B cell (primary cell): ENCODE results near the gene HJURP. TPM values are rescaled to one million over a fixed set of nuclear protein-coding genes. Genes with fewer than 3 reads are reported as not detected.

Experiments used
- ATAC-seq: fragments of 200-7000 bp; cut with Tn5 transposase; one replicate; pipeline ENCODE4 v1.10.0; 2021; ENCODE audit warnings: low read depth, mild to moderate bottlenecking, moderate number of reproducible peaks, moderate library complexity
- CTCF ChIA-PET: fragments of 350-600 bp; sonication (Branson Sonifier 250); formaldehyde crosslinking; loops from one replicate; lab custom pipeline; 2021; ENCODE audit warnings: antibody characterized with exemption, inconsistent platforms; lab: Charles Lee
- POLR2A ChIA-PET: fragments of 350-600 bp; sonication (Branson Sonifier 250); formaldehyde crosslinking; loops from one replicate; lab custom pipeline; 2021; ENCODE audit warnings: antibody characterized with exemption; lab: Charles Lee
- DNase-seq: peaks from one replicate; pipeline ENCODE4 v3.0.0; 2013
- H2AFZ ChIP-seq: 2 replicates; pipeline ENCODE4 v1.6.1; 2012; ENCODE audit warnings: mild to moderate bottlenecking, low read depth, low read length; ENCODE audit not compliant: insufficient read depth, poor library complexity, severe bottlenecking
- H3K27ac ChIP-seq, 2 donors: 1 replicate in 1 of 2; 2 replicates in 1 of 2; pipeline ENCODE4 v1.5.1; 2012 to 2013; ENCODE audit warnings: low read length in 2 of 2, mild to moderate bottlenecking in 2 of 2, moderate library complexity in 1 of 2
- H3K27me3 ChIP-seq, 4 experiments: fragments of 200-600 bp in 1 of 4; sonication (generic) in 1 of 4; replicated peaks in 1 of 4; 1 replicate in 2 of 4; 2 replicates in 2 of 4; pipeline versions ENCODE4 v1.6.1 to v1.7.0; 2013 to 2016; ENCODE audit warnings: low read length in 3 of 4, mild to moderate bottlenecking in 2 of 4, mixed read lengths in 1 of 4, moderate library complexity in 1 of 4; ENCODE audit not compliant: insufficient read depth in 4 of 4, control insufficient read depth in 3 of 4; ENCODE audit errors: control extremely low read depth in 1 of 4
- H3K36me3 ChIP-seq, 2 experiments: replicated peaks in 1 of 2; 1 replicate in 1 of 2; 2 replicates in 1 of 2; pipeline versions ENCODE4 v1.6.1 to v1.7.1; 2013; ENCODE audit warnings: low read length in 1 of 2; ENCODE audit not compliant: insufficient read depth in 2 of 2, control insufficient read depth in 1 of 2; ENCODE audit errors: control extremely low read depth in 1 of 2, extremely low read depth in 1 of 2
- H3K4me1 ChIP-seq, 2 donors: fragments of 200-600 bp in 1 of 2; sonication (generic) in 1 of 2; 1 replicate in 1 of 2; 2 replicates in 1 of 2; pipeline versions ENCODE4 v1.5.1 to v1.6.1; 2013 to 2017; ENCODE audit warnings: low read length in 2 of 2; ENCODE audit not compliant: control insufficient read depth in 2 of 2, insufficient read depth in 2 of 2
- H3K4me2 ChIP-seq: replicated peaks from 2 replicates; pipeline ENCODE3; 2012; ENCODE audit warnings: mild to moderate bottlenecking, low read depth, low read length; ENCODE audit not compliant: poor library complexity, severe bottlenecking
- H3K4me3 ChIP-seq, 5 experiments: fragments of 200-600 bp in 1 of 5; sonication (generic) in 1 of 5; 1 replicate in 3 of 5; 2 replicates in 2 of 5; pipeline versions ENCODE4 v1.5.1 to v1.7.0; 2011 to 2016; ENCODE audit warnings: low read length in 4 of 5, mild to moderate bottlenecking in 4 of 5, low read depth in 2 of 5, control low read depth in 1 of 5, moderate library complexity in 1 of 5; ENCODE audit not compliant: insufficient read depth in 1 of 5; ENCODE audit errors: control extremely low read depth in 1 of 5, extremely low read depth in 1 of 5
- H3K79me2 ChIP-seq: fragments of 200-600 bp; sonication (generic); one replicate; pipeline ENCODE4 v1.6.0; 2016; ENCODE audit warnings: low read length; ENCODE audit not compliant: control insufficient read depth, insufficient read depth
- H3K9ac ChIP-seq: fragments of 200-600 bp; sonication (generic); 2 replicates; pipeline ENCODE4 v1.6.1; 2017; ENCODE audit warnings: mild to moderate bottlenecking, low read length, moderate library complexity
- H3K9me3 ChIP-seq, 3 donors: one replicate each; pipeline versions ENCODE4 v1.6.1 to v1.7.1; 2013; ENCODE audit warnings: low read length in 2 of 3; ENCODE audit not compliant: control insufficient read depth in 2 of 3, insufficient read depth in 1 of 3; ENCODE audit errors: control extremely low read depth in 1 of 3
- H4K20me1 ChIP-seq: 2 replicates; pipeline ENCODE4 v1.6.0; 2012; ENCODE audit warnings: mild to moderate bottlenecking, low read length; ENCODE audit not compliant: insufficient read depth, control insufficient read depth, poor library complexity, severe bottlenecking
- H3K27ac Mint-ChIP-seq: one replicate; pipeline ENCODE4 v1.8.0; 2021; ENCODE audit warnings: mixed read lengths
- H3K27me3 Mint-ChIP-seq: one replicate; pipeline ENCODE4 v1.8.0; 2021; ENCODE audit warnings: mixed read lengths
- H3K4me1 Mint-ChIP-seq: one replicate; pipeline ENCODE4 v1.8.0; 2021; ENCODE audit warnings: mixed read lengths
- H3K4me3 Mint-ChIP-seq: one replicate; pipeline ENCODE4 v1.8.0; 2021; ENCODE audit warnings: mixed read lengths
- H3K9me3 Mint-ChIP-seq: one replicate; pipeline ENCODE4 v1.8.0; 2022; ENCODE audit warnings: mixed read lengths; ENCODE audit not compliant: insufficient read depth
- CTCF ChIP-seq: fragments of 200-600 bp; IDR thresholded peaks from one replicate; pipeline ENCODE4 v1.8.0; 2022; ENCODE audit warnings: antibody characterized with exemption, mild to moderate bottlenecking
- EZH2 ChIP-seq: IDR thresholded peaks from 2 replicates; pipeline ENCODE4 v1.6.1; 2012; ENCODE audit warnings: borderline replicate concordance, low read depth, mild to moderate bottlenecking, moderate library complexity, low read length; ENCODE audit not compliant: insufficient read depth, poor library complexity, severe bottlenecking
- WGBS: methylation state at CpG from one replicate; pipeline ENCODE4 v1.1.5; 2013; ENCODE audit warnings: missing lambda C conversion rate; ENCODE audit not compliant: insufficient coverage; 5-methylcytosine and 5-hydroxymethylcytosine counted together
- intact Hi-C: fragments of 100-400 bp; cut with micrococcal nuclease; formaldehyde crosslinking; loops from one replicate; pipeline ENCODE4 v1.10.0; 2022
- polyA plus RNA-seq: library from polyadenylated mRNA; depleted of rRNA; stranded (reverse); fragments of >200 nt; gene quantifications from 2 replicates; pipeline ENCODE4 v1.2.3, GENCODE V29; 2012
- total RNA-seq, 2 donors: library from RNA; stranded (reverse); fragments of 120-200 nt in 1 of 2; gene quantifications; 1 replicate in 1 of 2; 2 replicates in 1 of 2; pipeline versions ENCODE4 v1.2.3 to v1.2.4, GENCODE V29; 2013 to 2022

The HJURP gene
- total and polyA plus RNA-seq, 2 donors (not counting 1 experiment from before 2014, with no cell fraction given) = 0.42 to 0.73 TPM

- Histone ChIP-seq H3K9ac (no peak overlapping the region), H3K4me2 (no peak overlapping the region), H3K79me2 (peaks cover 16% of the 10 kb centered on the region), H3K4me3 (no peak overlapping the region), H3K27ac (no peak overlapping the region), H3K9me3 (no peaks in the 10 kb centered on the region), H3K27me3 (no peaks in the 10 kb centered on the region), H4K20me1 (no peaks in the 10 kb centered on the region), H3K36me3 (no peaks in the 10 kb centered on the region), H3K4me1 (no peaks in the 10 kb centered on the region), H2AFZ (no peak overlapping the region)
- no peak overlapping the region for H3K27ac Mint-ChIP-seq
- H3K27me3 Mint-ChIP-seq = no peaks in the 10 kb centered on the region
- 93% methylated on average over 12 of the region's 16 CpGs for WGBS
- DNase-seq (no peak), ATAC-seq (no peak)
- POLR2A ChIA-PET = no interaction called here
- CTCF ChIA-PET = no interaction called here
- TF ChIP-seq CTCF = no peak
- TF ChIP-seq EZH2 = no peak
- no peaks in the 10 kb centered on the region for H3K9me3 Mint-ChIP-seq
- intact Hi-C loops = no loop called here
- H3K4me3 Mint-ChIP-seq = no peak overlapping the region
- peaks cover 3% of the 10 kb centered on the region for H3K4me1 Mint-ChIP-seq
These were observed 7.7 kb downstream of the HJURP start for GRCh38 chr2:233846387-233847247.

- H2AFZ ChIP-seq = no peak overlapping the region
- Mint-ChIP-seq H3K4me3 (no peak overlapping the region), H3K27me3 (no peaks in the 10 kb centered on the region), H3K4me1 (peaks cover 3% of the 10 kb centered on the region), H3K27ac (no peak overlapping the region), H3K9me3 (no peaks in the 10 kb centered on the region)
- H4K20me1 ChIP-seq = no peaks in the 10 kb centered on the region
- no peaks in the 10 kb centered on the region for H3K36me3 ChIP-seq
- TF ChIP-seq EZH2 (no peak), CTCF (no peak)
- ATAC-seq (no peak), DNase-seq (no peak)
- H3K79me2 ChIP-seq = peaks cover 11% of the 10 kb centered on the region
- no peak overlapping the region for H3K4me3 ChIP-seq
- H3K27me3 ChIP-seq = no peaks in the 10 kb centered on the region
- no peaks in the 10 kb centered on the region for H3K9me3 ChIP-seq
- WGBS = no CpG with 5 or more reads among the region's 1 CpG
- intact Hi-C loops = no loop called here
- no peak overlapping the region for H3K9ac ChIP-seq
- POLR2A ChIA-PET = no interaction called here
- H3K4me2 ChIP-seq = no peak overlapping the region
- CTCF ChIA-PET = no interaction called here
- no peak overlapping the region for H3K27ac ChIP-seq
- no peaks in the 10 kb centered on the region for H3K4me1 ChIP-seq
These were observed 8.9 kb downstream of the HJURP start for GRCh38 chr2:233845301-233846060.
